NB4 (cell line): ENCODE measurements around the gene MROH2A.

Source experiments
- DNase-seq: peaks from one replicate; pipeline ENCODE4 v3.0.0; 2010; ENCODE audit warnings: low read depth
- H3K4me3 ChIP-seq: one replicate; pipeline ENCODE4 v1.5.1; 2011; ENCODE audit warnings: mild to moderate bottlenecking, low read depth, low read length, moderate library complexity
- MYC ChIP-seq: IDR thresholded peaks from 2 replicates; pipeline ENCODE4 v1.6.1; 2011; ENCODE audit warnings: low read depth, low read length
- POLR2A ChIP-seq: IDR thresholded peaks from 2 replicates; pipeline ENCODE4 v1.6.1; 2011; ENCODE audit warnings: mild to moderate bottlenecking; ENCODE audit not compliant: insufficient read length; ENCODE audit errors: extremely low read depth
- TF ChIP-seq, protein P1 (sequence below): IDR thresholded peaks from 2 replicates; pipeline ENCODE4 v1.6.1; 2011; ENCODE audit warnings: low read depth, low read length
- TF ChIP-seq, protein P2 (sequence below): IDR thresholded peaks from one replicate; pipeline ENCODE4 v1.5.1; 2012; ENCODE audit warnings: low read depth, low read length

Gene MROH2A

DNA sequence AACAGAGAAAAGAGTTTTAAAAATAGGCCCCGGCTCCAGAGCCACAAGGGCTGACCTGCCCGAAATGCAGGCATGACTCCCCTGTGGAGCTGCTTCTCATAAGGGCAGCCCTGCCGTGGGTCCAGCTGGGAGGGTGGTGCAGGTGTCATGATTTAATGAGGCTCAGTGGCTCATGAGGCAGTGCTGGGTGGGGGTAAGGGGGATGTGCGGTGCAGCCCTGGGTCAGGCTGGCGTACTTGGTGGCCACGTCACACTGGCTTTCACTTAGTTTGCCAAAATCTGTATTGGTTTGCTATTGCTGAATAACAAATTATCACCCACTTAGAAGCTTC lies 42.6 kb downstream of the MROH2A start:
- TF ChIP-seq, protein P1, sequence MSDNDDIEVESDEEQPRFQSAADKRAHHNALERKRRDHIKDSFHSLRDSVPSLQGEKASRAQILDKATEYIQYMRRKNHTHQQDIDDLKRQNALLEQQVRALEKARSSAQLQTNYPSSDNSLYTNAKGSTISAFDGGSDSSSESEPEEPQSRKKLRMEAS = no peak
- no peak for TF ChIP-seq MYC
- no peak for TF ChIP-seq POLR2A
- TF ChIP-seq, protein P2, sequence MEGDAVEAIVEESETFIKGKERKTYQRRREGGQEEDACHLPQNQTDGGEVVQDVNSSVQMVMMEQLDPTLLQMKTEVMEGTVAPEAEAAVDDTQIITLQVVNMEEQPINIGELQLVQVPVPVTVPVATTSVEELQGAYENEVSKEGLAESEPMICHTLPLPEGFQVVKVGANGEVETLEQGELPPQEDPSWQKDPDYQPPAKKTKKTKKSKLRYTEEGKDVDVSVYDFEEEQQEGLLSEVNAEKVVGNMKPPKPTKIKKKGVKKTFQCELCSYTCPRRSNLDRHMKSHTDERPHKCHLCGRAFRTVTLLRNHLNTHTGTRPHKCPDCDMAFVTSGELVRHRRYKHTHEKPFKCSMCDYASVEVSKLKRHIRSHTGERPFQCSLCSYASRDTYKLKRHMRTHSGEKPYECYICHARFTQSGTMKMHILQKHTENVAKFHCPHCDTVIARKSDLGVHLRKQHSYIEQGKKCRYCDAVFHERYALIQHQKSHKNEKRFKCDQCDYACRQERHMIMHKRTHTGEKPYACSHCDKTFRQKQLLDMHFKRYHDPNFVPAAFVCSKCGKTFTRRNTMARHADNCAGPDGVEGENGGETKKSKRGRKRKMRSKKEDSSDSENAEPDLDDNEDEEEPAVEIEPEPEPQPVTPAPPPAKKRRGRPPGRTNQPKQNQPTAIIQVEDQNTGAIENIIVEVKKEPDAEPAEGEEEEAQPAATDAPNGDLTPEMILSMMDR = no peak
- no peak overlapping the region for H3K4me3 ChIP-seq
- no peak for DNase-seq

DNA sequence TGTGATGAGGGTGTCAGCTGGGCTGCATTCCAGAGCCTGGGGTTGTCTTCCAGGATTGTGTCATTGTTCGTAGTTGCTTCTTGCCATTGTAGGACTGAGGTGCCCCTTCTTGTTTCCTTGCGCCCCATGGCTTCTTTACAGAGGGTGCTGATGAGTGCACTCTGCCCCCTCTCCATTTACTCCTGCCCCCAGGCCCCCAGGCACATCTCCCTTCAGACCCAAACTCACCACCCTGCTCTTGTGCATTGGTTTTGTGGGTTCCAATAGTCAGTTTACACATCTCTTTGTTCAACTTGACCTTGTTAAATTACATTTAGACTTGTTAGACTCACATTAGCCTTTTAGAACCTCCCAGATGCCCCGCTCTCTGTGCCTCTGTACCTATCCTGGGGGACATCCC lies 43.1 kb downstream of the MROH2A start:
- TF ChIP-seq POLR2A (no peak), MYC (no peak)
- TF ChIP-seq, protein P1 = no peak
- TF ChIP-seq, protein P2 = no peak
- no peak overlapping the region for H3K4me3 ChIP-seq
- no peak for DNase-seq

DNA sequence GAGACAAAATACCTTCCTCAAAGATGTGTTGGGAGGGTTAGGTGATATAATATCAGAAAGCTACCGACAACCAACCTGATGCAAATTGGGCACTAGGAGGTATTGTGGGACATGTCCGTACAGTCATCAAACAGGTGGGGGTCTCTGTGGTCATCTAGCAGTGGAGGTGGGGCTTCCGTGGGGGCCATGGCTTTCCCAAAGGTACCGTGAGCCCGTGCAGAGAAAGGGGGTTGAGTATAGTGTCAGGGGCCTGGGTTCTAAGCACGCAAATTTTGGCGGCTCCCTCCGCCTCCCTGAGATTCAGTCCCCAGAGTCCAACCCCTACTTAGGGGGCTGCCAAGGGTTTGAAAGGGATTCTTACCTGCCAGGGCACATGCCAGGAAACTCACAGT lies 43.6 kb downstream of the MROH2A start:
- no peak for DNase-seq
- H3K4me3 ChIP-seq = no peak overlapping the region
- TF ChIP-seq, protein P1 = no peak
- TF ChIP-seq MYC (no peak), POLR2A (no peak)

DNA sequence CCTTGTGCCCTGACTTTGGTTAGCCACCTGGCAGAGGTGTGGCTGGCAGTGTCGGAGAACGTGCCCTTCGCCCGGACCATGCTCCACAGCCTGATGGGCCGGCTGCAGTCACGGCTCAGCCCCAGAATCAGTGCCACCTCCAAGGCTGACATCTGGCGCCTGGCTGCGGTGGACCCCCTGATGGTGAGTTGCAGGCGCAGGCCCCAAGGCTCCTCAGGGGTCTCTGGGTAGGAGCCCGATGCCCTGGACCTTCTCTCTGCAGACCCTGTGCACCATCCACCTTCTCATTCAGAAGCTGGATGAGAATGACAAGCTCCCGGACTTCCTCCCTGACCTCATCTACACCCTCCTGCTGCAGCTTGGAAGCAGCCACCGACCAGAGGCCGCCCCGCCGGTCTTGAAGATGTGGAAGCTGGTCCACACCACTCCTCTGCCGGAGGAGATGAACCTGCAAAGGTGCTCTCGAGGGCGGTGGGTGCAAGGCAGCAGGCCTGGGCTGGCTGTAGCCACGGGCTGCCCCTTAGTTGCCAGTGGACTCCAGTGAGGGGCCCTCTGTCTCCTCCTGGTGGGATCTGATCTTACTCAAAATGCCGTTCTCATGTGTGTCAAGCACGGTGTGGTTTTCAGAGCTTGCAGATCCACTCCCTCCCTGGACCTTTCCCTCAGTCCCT lies 44.1 kb downstream of the MROH2A start:
- no peak for DNase-seq
- TF ChIP-seq, protein P2 = no peak
- TF ChIP-seq, protein P1 = no peak
- no peak for TF ChIP-seq MYC
- TF ChIP-seq POLR2A = no peak
- H3K4me3 ChIP-seq = no peak overlapping the region

DNA sequence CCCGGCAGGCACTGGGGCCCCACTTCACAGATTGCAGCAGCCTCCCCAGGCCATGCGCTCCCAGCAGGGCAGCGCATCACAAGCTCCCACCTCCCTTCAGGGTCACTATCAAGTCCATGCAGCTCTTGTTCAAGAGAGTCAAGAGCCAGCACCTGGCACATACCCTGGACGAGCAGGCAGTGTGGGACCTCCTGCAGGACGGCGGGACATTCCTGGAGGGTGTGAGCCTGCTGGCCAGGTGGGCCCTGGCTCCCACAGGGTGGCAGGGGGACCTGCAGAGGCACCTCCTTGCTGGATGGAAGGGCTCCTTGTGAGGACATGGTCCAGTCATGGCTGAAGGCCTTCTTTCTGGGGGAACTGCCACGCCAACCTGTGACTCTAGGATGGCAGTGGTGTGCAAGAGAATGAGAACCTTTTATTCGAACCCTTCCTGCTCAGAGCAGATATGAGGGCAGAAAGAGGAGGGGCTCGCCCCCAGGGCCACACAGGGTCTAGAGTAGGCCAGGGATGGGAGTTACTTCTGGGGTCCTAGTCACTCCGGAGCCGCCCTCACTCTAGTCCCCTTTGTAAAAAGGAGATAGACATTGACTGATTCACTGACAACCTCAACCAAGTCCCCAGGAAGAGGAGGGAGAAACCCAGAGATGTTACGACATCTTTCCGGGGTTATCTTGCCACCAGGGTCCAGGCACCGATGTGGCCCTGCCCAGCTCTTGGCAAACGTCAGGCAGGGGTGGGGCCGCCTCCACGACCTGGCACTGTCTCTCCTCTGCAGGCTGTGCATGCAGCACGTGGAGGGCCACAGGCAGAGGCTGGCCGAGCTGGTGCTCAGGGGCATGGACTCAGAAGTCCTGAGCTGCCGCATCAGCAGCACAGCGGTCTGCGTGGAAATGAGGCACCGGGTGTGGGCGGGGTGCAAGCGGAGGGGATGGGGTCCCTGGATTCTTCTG lies 44.9 kb downstream of the MROH2A start:
- peak; percentile 68 for DNase-seq
- no peak overlapping the region for H3K4me3 ChIP-seq
- no peak for TF ChIP-seq POLR2A

DNA sequence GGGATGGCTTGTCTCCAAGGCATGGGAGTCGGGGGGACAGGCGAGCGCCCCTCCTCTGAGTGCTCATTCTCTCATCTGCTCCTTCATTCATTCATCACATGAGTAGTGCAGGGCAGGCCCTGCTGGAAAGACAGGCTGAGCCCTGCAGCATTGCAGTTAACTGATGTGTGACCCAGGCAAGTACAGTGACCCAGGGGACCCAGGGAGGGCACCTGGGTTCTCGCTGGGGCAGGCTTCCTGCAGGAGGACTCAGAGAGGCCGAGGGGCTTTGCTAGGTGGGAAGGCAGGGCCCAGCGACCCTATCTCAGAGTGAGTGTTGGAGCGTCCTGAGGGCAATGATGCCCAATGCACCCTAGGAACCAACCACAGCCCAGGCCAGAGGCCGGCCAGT lies 45.6 kb downstream of the MROH2A start:
- TF ChIP-seq, protein P1 = no peak
- no peak for TF ChIP-seq POLR2A
- TF ChIP-seq, protein P2 = no peak
- no peak overlapping the region for H3K4me3 ChIP-seq
- DNase-seq = no peak
